DOHH2 (cell line): Measurements from ENCODE around the gene CDC42SE2.

ENCODE experiments used
- CTCF ChIP-seq: fragments of 200-600 bp; sonication (generic); IDR thresholded peaks from one replicate; pipeline ENCODE4 v1.5.1; 2014; ENCODE audit warnings: antibody characterized with exemption, mild to moderate bottlenecking, low read depth, low read length; ENCODE audit not compliant: poor library complexity, severe bottlenecking
- EZH2phosphoT487 ChIP-seq: fragments of 200-600 bp; sonication (generic); IDR thresholded peaks from 2 replicates; pipeline ENCODE4 v1.6.1; 2017; ENCODE audit warnings: borderline replicate concordance, mild to moderate bottlenecking, antibody characterized with exemption, low read length, moderate library complexity, mixed read lengths

DNA sequence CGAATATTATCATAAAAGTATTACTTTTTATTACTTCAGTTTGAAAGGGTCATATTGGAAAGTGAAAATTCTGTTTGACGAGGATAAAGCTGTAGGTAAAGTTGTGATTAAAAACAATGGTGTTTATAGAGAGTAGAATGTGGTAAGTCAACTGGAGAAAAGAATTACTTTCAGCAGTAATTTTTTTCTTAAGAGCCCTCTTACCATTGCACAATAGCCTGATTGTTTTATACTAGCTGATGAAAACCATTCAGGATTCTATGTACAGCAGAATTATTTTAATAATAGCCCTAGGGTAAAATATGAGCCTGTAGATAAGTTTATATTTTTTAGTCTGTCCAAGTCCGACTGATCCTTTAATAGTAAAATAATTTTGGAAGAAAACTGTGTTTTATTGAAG is 16.6 kb downstream of the CDC42SE2 start:
- TF ChIP-seq CTCF, result no peak
- no peak for TF ChIP-seq EZH2phosphoT487
